Duodenal mucosa (tissue), 2 donors: ENCODE results near the gene KSR2.

Experiments
- H3K27ac ChIP-seq: one replicate; pipeline ENCODE4 v1.7.0; 2013; ENCODE audit warnings: low read depth, low read length
- H3K27me3 ChIP-seq, 2 donors: one replicate each; pipeline ENCODE4 v1.7.0; 2013; ENCODE audit warnings: low read length in 2 of 2, control low read depth in 1 of 2; ENCODE audit not compliant: insufficient read depth in 2 of 2, control insufficient read depth in 1 of 2
- H3K36me3 ChIP-seq, 2 donors: one replicate each; pipeline ENCODE4 v1.7.0; 2013; ENCODE audit warnings: low read length in 2 of 2, control low read depth in 1 of 2; ENCODE audit not compliant: insufficient read depth in 2 of 2, control insufficient read depth in 1 of 2
- H3K4me1 ChIP-seq, 2 donors: one replicate each; pipeline ENCODE4 v1.7.0; 2013; ENCODE audit warnings: low read length in 2 of 2, control low read depth in 1 of 2; ENCODE audit not compliant: insufficient read depth in 2 of 2, control insufficient read depth in 1 of 2
- H3K4me3 ChIP-seq, 2 donors: one replicate each; pipeline ENCODE4 v1.7.0; 2013; ENCODE audit warnings: low read length in 2 of 2, low read depth in 1 of 2
- H3K9ac ChIP-seq, 2 donors: one replicate each; pipeline ENCODE4 v1.7.0; 2013; ENCODE audit warnings: low read length in 2 of 2, low read depth in 1 of 2
- H3K9me3 ChIP-seq, 2 donors: one replicate each; pipeline ENCODE4 v1.7.0; 2013; ENCODE audit warnings: low read length in 2 of 2, control low read depth in 1 of 2; ENCODE audit not compliant: control insufficient read depth in 1 of 2

KSR2 gene

GRCh38 chr12:117827660-117828059 is 141.1 kb downstream of the KSR2 start:
- no peaks in the 10 kb centered on the region for H3K27me3 ChIP-seq
- no peaks in the 10 kb centered on the region for H3K4me1 ChIP-seq
- peaks cover 7 to 11% of the 10 kb centered on the region in 2 donors for H3K9me3 ChIP-seq
- no peak overlapping the region for H3K4me3 ChIP-seq
- no peaks in the 10 kb centered on the region for H3K36me3 ChIP-seq
- no peak overlapping the region for H3K9ac ChIP-seq
- no peak overlapping the region for H3K27ac ChIP-seq

GRCh38 chr12:117825827-117826226 is 143.0 kb downstream of the KSR2 start:
- Histone ChIP-seq H3K27ac (no peak overlapping the region), H3K4me1 (no peaks in the 10 kb centered on the region), H3K27me3 (no peaks in the 10 kb centered on the region), H3K36me3 (no peaks in the 10 kb centered on the region), H3K4me3 (no peak overlapping the region), H3K9ac (no peak overlapping the region), H3K9me3 (peaks cover 7 to 11% of the 10 kb centered on the region in 2 donors)

GRCh38 chr12:117821480-117822175 is 147.2 kb downstream of the KSR2 start:
- Histone ChIP-seq H3K9ac (no peak overlapping the region), H3K36me3 (no peaks in the 10 kb centered on the region), H3K4me3 (no peak overlapping the region), H3K9me3 (no peaks in the 10 kb centered on the region), H3K4me1 (no peaks in the 10 kb centered on the region), H3K27me3 (no peaks in the 10 kb centered on the region), H3K27ac (no peak overlapping the region)

- Histone ChIP-seq H3K4me3 (no peak overlapping the region), H3K4me1 (no peaks in the 10 kb centered on the region), H3K9ac (no peak overlapping the region), H3K36me3 (no peaks in the 10 kb centered on the region), H3K27me3 (no peaks in the 10 kb centered on the region), H3K27ac (no peak overlapping the region), H3K9me3 (peaks cover 0 to 5% of the 10 kb centered on the region in 2 donors)
Observed at GRCh38 chr12:117820216-117820907, 148.4 kb downstream of the KSR2 start.

- Histone ChIP-seq H3K27me3 (no peaks in the 10 kb centered on the region), H3K4me1 (no peaks in the 10 kb centered on the region), H3K27ac (no peak overlapping the region), H3K36me3 (no peaks in the 10 kb centered on the region), H3K4me3 (no peak overlapping the region), H3K9ac (no peak overlapping the region), H3K9me3 (peaks cover 0 to 5% of the 10 kb centered on the region in 2 donors)
Observed at GRCh38 chr12:117819160-117819559, 149.6 kb downstream of the KSR2 start.

GRCh38 chr12:117818400-117818799 is 150.4 kb downstream of the KSR2 start:
- Histone ChIP-seq H3K27me3 (no peaks in the 10 kb centered on the region), H3K4me3 (no peak overlapping the region), H3K36me3 (no peaks in the 10 kb centered on the region), H3K9ac (no peak overlapping the region), H3K9me3 (peaks cover 0 to 5% of the 10 kb centered on the region in 2 donors), H3K4me1 (no peaks in the 10 kb centered on the region), H3K27ac (no peak overlapping the region)

- no peak overlapping the region for H3K9ac ChIP-seq
- H3K27ac ChIP-seq = no peak overlapping the region
- no peaks in the 10 kb centered on the region for H3K9me3 ChIP-seq
- H3K4me1 ChIP-seq = no peaks in the 10 kb centered on the region
- no peak overlapping the region for H3K4me3 ChIP-seq
- H3K36me3 ChIP-seq = no peaks in the 10 kb centered on the region
- no peaks in the 10 kb centered on the region for H3K27me3 ChIP-seq
Observed at GRCh38 chr12:117809509-117809908, 159.3 kb downstream of the KSR2 start.

- no peaks in the 10 kb centered on the region for H3K9me3 ChIP-seq
- no peak overlapping the region for H3K9ac ChIP-seq
- no peaks in the 10 kb centered on the region for H3K36me3 ChIP-seq
- no peaks in the 10 kb centered on the region for H3K27me3 ChIP-seq
- no peaks in the 10 kb centered on the region for H3K4me1 ChIP-seq
- H3K27ac ChIP-seq = no peak overlapping the region
- H3K4me3 ChIP-seq = no peak overlapping the region
Observed at GRCh38 chr12:117807946-117808345, 160.8 kb downstream of the KSR2 start.

GRCh38 chr12:117807355-117807754 is 161.4 kb downstream of the KSR2 start:
- no peak overlapping the region for H3K4me3 ChIP-seq

GRCh38 chr12:117805865-117806264 is 162.9 kb downstream of the KSR2 start:
- Histone ChIP-seq H3K27me3 (no peaks in the 10 kb centered on the region), H3K27ac (no peak overlapping the region), H3K9me3 (no peaks in the 10 kb centered on the region), H3K9ac (no peak overlapping the region), H3K36me3 (no peaks in the 10 kb centered on the region), H3K4me3 (no peak overlapping the region), H3K4me1 (peaks cover 4 to 6% of the 10 kb centered on the region in 2 donors)

More at GRCh38 chr12:117807355-117807754, 161.4 kb downstream of the KSR2 start:
- H3K36me3 ChIP-seq = no peaks in the 10 kb centered on the region
- H3K27me3 ChIP-seq = no peaks in the 10 kb centered on the region
- peaks cover 4 to 6% of the 10 kb centered on the region in 2 donors for H3K4me1 ChIP-seq
- H3K27ac ChIP-seq = no peak overlapping the region
- H3K9me3 ChIP-seq = no peaks in the 10 kb centered on the region
- H3K9ac ChIP-seq = no peak overlapping the region
